H9 (cell line): Measurements from ENCODE around the gene OLFM1. TPM values are rescaled to one million over a fixed set of nuclear protein-coding genes. Genes with fewer than 3 reads are reported as not detected.

ENCODE experiments used
- DNase-seq: peaks from one replicate; pipeline ENCODE4 v3.0.0-alpha.2; 2017
- H2AFZ ChIP-seq: one replicate; pipeline ENCODE4 v1.6.1; 2013; ENCODE audit warnings: mild to moderate bottlenecking, low read length, control low read depth, moderate library complexity
- H2AK5ac ChIP-seq: 2 replicates; pipeline ENCODE4 v1.6.1; 2013; ENCODE audit warnings: low read length, control low read depth, mixed read lengths; ENCODE audit not compliant: insufficient read length
- H2BK120ac ChIP-seq: one replicate; pipeline ENCODE4 v1.6.1; 2013; ENCODE audit warnings: low read depth, mild to moderate bottlenecking, low read length, control low read depth, inconsistent platforms; ENCODE audit not compliant: poor library complexity, severe bottlenecking
- H2BK12ac ChIP-seq: 2 replicates; pipeline ENCODE4 v1.6.1; 2013; ENCODE audit warnings: low read length, control low read depth, mixed read lengths, low read depth; ENCODE audit not compliant: insufficient read length
- H2BK15ac ChIP-seq: 2 replicates; pipeline ENCODE4 v1.6.1; 2013; ENCODE audit warnings: low read depth, low read length, control low read depth
- H2BK20ac ChIP-seq: one replicate; pipeline ENCODE4 v1.6.1; 2013; ENCODE audit warnings: low read depth, mild to moderate bottlenecking, low read length, control low read depth, inconsistent platforms; ENCODE audit not compliant: poor library complexity, severe bottlenecking
- H2BK5ac ChIP-seq: 2 replicates; pipeline ENCODE4 v1.6.1; 2013; ENCODE audit warnings: low read length, control low read depth, mixed read lengths; ENCODE audit not compliant: insufficient read length
- H3K14ac ChIP-seq: 2 replicates; pipeline ENCODE4 v1.6.1; 2013; ENCODE audit warnings: low read length, control low read depth; ENCODE audit not compliant: insufficient read depth
- H3K18ac ChIP-seq: 2 replicates; pipeline ENCODE4 v1.6.1; 2013; ENCODE audit warnings: low read depth, mild to moderate bottlenecking, mixed read lengths, low read length, control low read depth; ENCODE audit not compliant: insufficient read length
- H3K23ac ChIP-seq: 2 replicates; pipeline ENCODE4 v1.6.1; 2013; ENCODE audit warnings: low read length, control low read depth, mixed read lengths, low read depth; ENCODE audit not compliant: insufficient read length
- H3K23me2 ChIP-seq: 2 replicates; pipeline ENCODE4 v1.6.1; 2013; ENCODE audit warnings: low read depth, mild to moderate bottlenecking, mixed read lengths, low read length, control low read depth; ENCODE audit not compliant: insufficient read length, poor library complexity, severe bottlenecking
- H3K27ac ChIP-seq: 2 replicates; pipeline ENCODE4 v1.5.1; 2013; ENCODE audit warnings: low read length, control low read depth, mixed read lengths, low read depth; ENCODE audit not compliant: insufficient read length
- H3K27me3 ChIP-seq: 2 replicates; pipeline ENCODE4 v1.6.1; 2013; ENCODE audit warnings: low read length, control low read depth, inconsistent platforms; ENCODE audit not compliant: insufficient read depth
- H3K4ac ChIP-seq: 2 replicates; pipeline ENCODE4 v1.6.1; 2013; ENCODE audit warnings: low read depth, mild to moderate bottlenecking, control low read depth, inconsistent platforms, low read length, moderate library complexity
- H3K4me1 ChIP-seq: 2 replicates; pipeline ENCODE4 v1.6.1; 2013; ENCODE audit warnings: low read length, control low read depth, inconsistent platforms; ENCODE audit not compliant: insufficient read depth
- H3K4me2 ChIP-seq: 2 replicates; pipeline ENCODE4 v1.6.1; 2013; ENCODE audit warnings: low read length, control low read depth, mixed read lengths; ENCODE audit not compliant: insufficient read length, insufficient read depth
- H3K56ac ChIP-seq: 2 replicates; pipeline ENCODE4 v1.6.1; 2013; ENCODE audit warnings: low read depth, mild to moderate bottlenecking, mixed read lengths, low read length, control low read depth; ENCODE audit not compliant: insufficient read length
- H3K79me1 ChIP-seq: 2 replicates; pipeline ENCODE4 v1.6.1; 2013; ENCODE audit warnings: low read depth, mild to moderate bottlenecking, moderate library complexity, low read length, control low read depth, inconsistent platforms; ENCODE audit not compliant: insufficient read depth, poor library complexity, severe bottlenecking
- H3K79me2 ChIP-seq: 2 replicates; pipeline ENCODE4 v1.6.1; 2013; ENCODE audit warnings: low read length, control low read depth, inconsistent platforms; ENCODE audit not compliant: insufficient read depth
- H3K9ac ChIP-seq: 2 replicates; pipeline ENCODE4 v1.6.1; 2013; ENCODE audit warnings: low read length, control low read depth, mixed read lengths; ENCODE audit not compliant: insufficient read length; ENCODE audit errors: extremely low read depth
- H3K9me3 ChIP-seq: one replicate; pipeline ENCODE4 v1.6.1; 2013; ENCODE audit warnings: low read depth, low read length, inconsistent platforms; ENCODE audit not compliant: control insufficient read depth
- H3T11ph ChIP-seq: one replicate; pipeline ENCODE4 v1.6.1; 2013; ENCODE audit warnings: mild to moderate bottlenecking, low read length, control low read depth, inconsistent platforms
- H4K20me1 ChIP-seq: one replicate; pipeline ENCODE4 v1.6.1; 2013; ENCODE audit not compliant: control insufficient read depth, insufficient read length, insufficient read depth
- H4K5ac ChIP-seq: 2 replicates; pipeline ENCODE4 v1.6.1; 2013; ENCODE audit warnings: low read depth, mild to moderate bottlenecking, mixed read lengths, low read length, control low read depth; ENCODE audit not compliant: insufficient read length
- H4K8ac ChIP-seq: replicated peaks from 2 replicates; pipeline ENCODE4 v1.6.1; 2013; ENCODE audit warnings: low read length, control low read depth, mixed read lengths, low read depth; ENCODE audit not compliant: insufficient read length
- H4K91ac ChIP-seq: 2 replicates; pipeline ENCODE4 v1.6.1; 2013; ENCODE audit warnings: low read depth, mild to moderate bottlenecking, moderate library complexity, mixed read lengths, low read length, control low read depth; ENCODE audit not compliant: insufficient read length
- H3K27ac Mint-ChIP-seq, 3 experiments: 2 replicates in 2 of 3; 3 replicates in 1 of 3; pipeline ENCODE4 v1.8.0; 2020 to 2021; ENCODE audit warnings: mixed read lengths in 3 of 3, mild to moderate bottlenecking in 1 of 3, moderate library complexity in 1 of 3
- H3K27me3 Mint-ChIP-seq: 2 replicates; pipeline ENCODE4 v1.8.0; 2021; ENCODE audit warnings: low read depth, mild to moderate bottlenecking, moderate library complexity, mixed read lengths
- H3K36me3 Mint-ChIP-seq, 3 experiments: 2 replicates in 2 of 3; 3 replicates in 1 of 3; pipeline ENCODE4 v1.8.0; 2020 to 2021; ENCODE audit warnings: low read depth in 3 of 3, mixed read lengths in 3 of 3; ENCODE audit not compliant: insufficient read depth in 1 of 3
- H3K4me1 Mint-ChIP-seq, 2 experiments: 2 replicates each; pipeline ENCODE4 v1.8.0; 2020; ENCODE audit warnings: mixed read lengths in 2 of 2
- H3K4me3 Mint-ChIP-seq, 2 experiments: 2 replicates in 1 of 2; 3 replicates in 1 of 2; pipeline ENCODE4 v1.8.0; 2020 to 2021; ENCODE audit warnings: mild to moderate bottlenecking in 2 of 2, mixed read lengths in 2 of 2, moderate library complexity in 1 of 2
- H3K9me3 Mint-ChIP-seq, 2 experiments: 2 replicates in 1 of 2; 3 replicates in 1 of 2; pipeline ENCODE4 v1.8.0; 2020; ENCODE audit warnings: mild to moderate bottlenecking in 2 of 2, mixed read lengths in 2 of 2, moderate library complexity in 1 of 2
- WGBS: extraction: QIAGEN DNeasy Blood & Tissue Kit; methylation state at CpG from one replicate; pipeline ENCODE4 v1.1.7; 2013; ENCODE audit warnings: missing lambda C conversion rate, low lambda C conversion rate, mixed read lengths; ENCODE audit not compliant: insufficient read length; ENCODE audit errors: extremely low coverage; 5-methylcytosine and 5-hydroxymethylcytosine counted together
- total RNA-seq: library from RNA; stranded (reverse); gene quantifications from 2 replicates; pipeline ENCODE4 v1.2.1, GENCODE V29; 2021
- TF ChIP-seq, protein P1 (sequence below): fragments of 200-600 bp; sonication (generic); conservative IDR thresholded peaks from 3 replicates; pipeline ENCODE4 v1.8.0; 2021; ENCODE audit warnings: antibody characterized with exemption, mild to moderate bottlenecking

OLFM1 gene
- total RNA-seq, 1 experiment from 2014 or later: 34.1 TPM

GRCh38 chr9:135084262-135084661 lies 3.2 kb upstream of the OLFM1 start:
- H3K9me3 ChIP-seq: no peaks in the 10 kb centered on the region
- peaks cover 2% of the 10 kb centered on the region; the same call in 1 of the 2 replicates for H3K27me3 ChIP-seq
- no peak overlapping the region for H3T11ph ChIP-seq
- no peak overlapping the region for H3K23ac ChIP-seq
- TF ChIP-seq, protein P1, sequence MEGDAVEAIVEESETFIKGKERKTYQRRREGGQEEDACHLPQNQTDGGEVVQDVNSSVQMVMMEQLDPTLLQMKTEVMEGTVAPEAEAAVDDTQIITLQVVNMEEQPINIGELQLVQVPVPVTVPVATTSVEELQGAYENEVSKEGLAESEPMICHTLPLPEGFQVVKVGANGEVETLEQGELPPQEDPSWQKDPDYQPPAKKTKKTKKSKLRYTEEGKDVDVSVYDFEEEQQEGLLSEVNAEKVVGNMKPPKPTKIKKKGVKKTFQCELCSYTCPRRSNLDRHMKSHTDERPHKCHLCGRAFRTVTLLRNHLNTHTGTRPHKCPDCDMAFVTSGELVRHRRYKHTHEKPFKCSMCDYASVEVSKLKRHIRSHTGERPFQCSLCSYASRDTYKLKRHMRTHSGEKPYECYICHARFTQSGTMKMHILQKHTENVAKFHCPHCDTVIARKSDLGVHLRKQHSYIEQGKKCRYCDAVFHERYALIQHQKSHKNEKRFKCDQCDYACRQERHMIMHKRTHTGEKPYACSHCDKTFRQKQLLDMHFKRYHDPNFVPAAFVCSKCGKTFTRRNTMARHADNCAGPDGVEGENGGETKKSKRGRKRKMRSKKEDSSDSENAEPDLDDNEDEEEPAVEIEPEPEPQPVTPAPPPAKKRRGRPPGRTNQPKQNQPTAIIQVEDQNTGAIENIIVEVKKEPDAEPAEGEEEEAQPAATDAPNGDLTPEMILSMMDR: no peak
- H4K91ac ChIP-seq: no peak overlapping the region
- no peak overlapping the region for H3K56ac ChIP-seq
- WGBS: no CpG with 5 or more reads among the region's 1 CpG
- H3K14ac ChIP-seq: no peak overlapping the region
- H3K27me3 Mint-ChIP-seq: peaks cover 45% of the 10 kb centered on the region
- H2BK15ac ChIP-seq: no peak overlapping the region
- no peak overlapping the region for H3K18ac ChIP-seq
- DNase-seq: no peak
- no peak overlapping the region for H3K4me2 ChIP-seq
- H2AK5ac ChIP-seq: no peak overlapping the region
- H3K9ac ChIP-seq: no peak overlapping the region
- H4K20me1 ChIP-seq: no peaks in the 10 kb centered on the region
- H2BK12ac ChIP-seq: no peak overlapping the region
- H3K4me1 Mint-ChIP-seq: peaks cover 18 to 24% of the 10 kb centered on the region in 2 experiments
- H3K4me3 Mint-ChIP-seq: no peak overlapping the region
- no peaks in the 10 kb centered on the region for H3K79me1 ChIP-seq
- H3K23me2 ChIP-seq: peaks cover 19% of the 10 kb centered on the region
- H2BK20ac ChIP-seq: no peak overlapping the region
- no peak overlapping the region for H3K27ac ChIP-seq
- H4K8ac ChIP-seq: no peak overlapping the region
- H3K27ac Mint-ChIP-seq: no peak overlapping the region
- H3K79me2 ChIP-seq: no peaks in the 10 kb centered on the region
- H3K9me3 Mint-ChIP-seq: no peaks in the 10 kb centered on the region
- no peaks in the 10 kb centered on the region; the same call in 1 of the 2 replicates for H3K4me1 ChIP-seq
- H2BK120ac ChIP-seq: no peak overlapping the region
- H2AFZ ChIP-seq: no peak overlapping the region
- H2BK5ac ChIP-seq: no peak overlapping the region
- no peaks in the 10 kb centered on the region for H3K36me3 Mint-ChIP-seq
- no peak overlapping the region for H3K4ac ChIP-seq
- no peak overlapping the region for H4K5ac ChIP-seq
